Fibroblast of upper back skin (primary cell): ENCODE data around the gene RTN3.
"Not testable (repeated sequence)": the region's sequence is repeated elsewhere in the genome, so short reads cannot be mapped to it uniquely, and the experiment has no call there.

Experiments
- DNase-seq: peaks from one replicate; pipeline ENCODE4 v3.0.0-alpha.2; 2013

RTN3 gene

GRCh38 chr11:63683133-63683991, 2.1 kb downstream of the RTN3 start:
- DNase-seq = peak; percentile 48

- DNase-seq = not testable (repeated sequence)
Measured at GRCh38 chr11:63685158-63685721, 3.9 kb downstream of the RTN3 start.

GRCh38 chr11:63686926-63687325, 5.6 kb downstream of the RTN3 start:
- DNase-seq = no peak

GRCh38 chr11:63687845-63688244, 6.5 kb downstream of the RTN3 start:
- no peak for DNase-seq

- DNase-seq = no peak
Measured at GRCh38 chr11:63694596-63694995, 13.3 kb downstream of the RTN3 start.

GRCh38 chr11:63698976-63699733, 17.9 kb downstream of the RTN3 start:
- no peak for DNase-seq

GRCh38 chr11:63699896-63700295, 18.6 kb downstream of the RTN3 start:
- DNase-seq = no peak

GRCh38 chr11:63705526-63705925, 24.2 kb downstream of the RTN3 start:
- no peak for DNase-seq

GRCh38 chr11:63708764-63709163, 27.5 kb downstream of the RTN3 start:
- no peak for DNase-seq

- no peak for DNase-seq
Measured at GRCh38 chr11:63709336-63709884, 28.1 kb downstream of the RTN3 start.

GRCh38 chr11:63710476-63711217, 29.3 kb downstream of the RTN3 start:
- peak; percentile 67 for DNase-seq

GRCh38 chr11:63711838-63712237, 30.5 kb downstream of the RTN3 start:
- DNase-seq = no peak

- no peak for DNase-seq
Measured at GRCh38 chr11:63713766-63714165, 32.5 kb downstream of the RTN3 start.

GRCh38 chr11:63716046-63716445, 34.7 kb downstream of the RTN3 start:
- no peak for DNase-seq

- no peak for DNase-seq
Measured at GRCh38 chr11:63719001-63719400, 37.7 kb downstream of the RTN3 start.

- peak; percentile 39 for DNase-seq
Measured at GRCh38 chr11:63719987-63720386, 38.7 kb downstream of the RTN3 start.

- no peak for DNase-seq
Measured at GRCh38 chr11:63720611-63721010, 39.3 kb downstream of the RTN3 start.

GRCh38 chr11:63729326-63729725, 48.0 kb downstream of the RTN3 start:
- no peak for DNase-seq

- DNase-seq = no peak
Measured at GRCh38 chr11:63736864-63737263, 55.6 kb downstream of the RTN3 start.

GRCh38 chr11:63737718-63738117, 56.4 kb downstream of the RTN3 start:
- DNase-seq = no peak

GRCh38 chr11:63738720-63739360, 57.5 kb downstream of the RTN3 start:
- DNase-seq = peak; percentile 76
